GM12892 (cell line): ENCODE measurements around the gene TUBB2A.
A peak's percentile ranks its signal among the peaks of the same experiment; 100 is the strongest.
"Not testable (repeated sequence)": the region's sequence is repeated elsewhere in the genome, so short reads cannot be mapped to it uniquely, and the experiment has no call there.

Experiments used
- DNase-seq: peaks from one replicate; pipeline ENCODE4 v3.0.0; 2011; ENCODE audit not compliant: insufficient read length
- FAIRE-seq: peaks from 2 replicates; lab custom pipeline; 2011; peaks lifted over from hg19 to GRCh38; lab: Jason Lieb, UNC
- POLR2A ChIP-seq: IDR thresholded peaks from 2 replicates; pipeline ENCODE4 v1.6.1; 2011; ENCODE audit warnings: low read depth, low read length, control low read depth
- POLR2AphosphoS5 ChIP-seq: IDR thresholded peaks from 2 replicates; pipeline ENCODE4 v1.6.1; 2011; ENCODE audit warnings: low read depth, low read length, control low read depth
- TAF1 ChIP-seq: IDR thresholded peaks from 2 replicates; pipeline ENCODE4 v1.6.1; 2011; ENCODE audit warnings: low read depth, mild to moderate bottlenecking, control low read depth, low read length, borderline replicate concordance

The TUBB2A gene

GRCh38 chr6:3195695-3196497 is 38.6 kb upstream of the TUBB2A start:
- no peak for TF ChIP-seq POLR2AphosphoS5
- TF ChIP-seq POLR2A: no peak
- no peak for TF ChIP-seq TAF1
- DNase-seq (no peak), FAIRE-seq (no peak)

GRCh38 chr6:3195420-3195694 is 38.0 kb upstream of the TUBB2A start:
- FAIRE-seq (no peak), DNase-seq (no peak)
- TF ChIP-seq POLR2AphosphoS5 (no peak), POLR2A (no peak), TAF1 (no peak)

- FAIRE-seq (no peak), DNase-seq (no peak)
- TF ChIP-seq POLR2A (no peak), POLR2AphosphoS5 (no peak), TAF1 (no peak)
These were observed 37.4 kb upstream of the TUBB2A start for GRCh38 chr6:3194535-3195419.

- no peak for TF ChIP-seq TAF1
- TF ChIP-seq POLR2A: no peak
- no peak for TF ChIP-seq POLR2AphosphoS5
- DNase-seq (no peak), FAIRE-seq (no peak)
These were observed 35.9 kb upstream of the TUBB2A start for GRCh38 chr6:3193102-3193849.

- DNase-seq: no peak
- no peak for FAIRE-seq
- no peak for TF ChIP-seq TAF1
- TF ChIP-seq POLR2A: no peak
- TF ChIP-seq POLR2AphosphoS5: no peak
These were observed 33.4 kb upstream of the TUBB2A start for GRCh38 chr6:3190779-3191178.

GRCh38 chr6:3190056-3190455 is 32.7 kb upstream of the TUBB2A start:
- TF ChIP-seq POLR2AphosphoS5: no peak
- no peak for TF ChIP-seq POLR2A
- no peak for TF ChIP-seq TAF1
- no peak for DNase-seq
- FAIRE-seq: no peak

GRCh38 chr6:3189192-3189591 is 31.8 kb upstream of the TUBB2A start:
- not testable (repeated sequence) for DNase-seq, FAIRE-seq

GRCh38 chr6:3188262-3188661 is 30.9 kb upstream of the TUBB2A start:
- FAIRE-seq: no peak
- DNase-seq: no peak

GRCh38 chr6:3186974-3187382 is 29.6 kb upstream of the TUBB2A start:
- no peak for DNase-seq
- TF ChIP-seq TAF1 (no peak), POLR2A (no peak), POLR2AphosphoS5 (no peak; the same call in 1 of the 2 replicates)

More at GRCh38 chr6:3188262-3188661, 30.9 kb upstream of the TUBB2A start:
- TF ChIP-seq POLR2A (no peak), TAF1 (no peak), POLR2AphosphoS5 (no peak)

GRCh38 chr6:3183066-3183465 is 25.7 kb upstream of the TUBB2A start:
- no peak for FAIRE-seq
- TF ChIP-seq POLR2A: no peak
- no peak for TF ChIP-seq POLR2AphosphoS5
- no peak for TF ChIP-seq TAF1

More at GRCh38 chr6:3186974-3187382, 29.6 kb upstream of the TUBB2A start:
- FAIRE-seq: peak; percentile 91

GRCh38 chr6:3181105-3181504 is 23.8 kb upstream of the TUBB2A start:
- no peak for DNase-seq
- no peak for FAIRE-seq
- no peak for TF ChIP-seq TAF1
- TF ChIP-seq POLR2AphosphoS5: no peak
- TF ChIP-seq POLR2A: no peak

More at GRCh38 chr6:3183066-3183465, 25.7 kb upstream of the TUBB2A start:
- DNase-seq: no peak

- not testable (repeated sequence) for FAIRE-seq, DNase-seq
These were observed 22.6 kb upstream of the TUBB2A start for GRCh38 chr6:3179945-3180344.

- DNase-seq, FAIRE-seq: not testable (repeated sequence)
These were observed 21.3 kb upstream of the TUBB2A start for GRCh38 chr6:3178666-3179065.
